ENCODE results near the gene SYNE4.

Gene SYNE4

GRCh38 chr19:36054733-36055686, 46.4 kb upstream of the SYNE4 start, which contains the start of gene WDR62 (continued):
- no peak for TF ChIP-seq ZNF404 (tag by site-specific recombination; IDR thresholded peaks at IDR 0.05)
- TF ChIP-seq ZNF514 (tag by site-specific recombination; IDR thresholded peaks at IDR 0.05), result no peak
- TF ChIP-seq ZNF350 (tag by site-specific recombination; IDR thresholded peaks at IDR 0.05), result no peak
- no peak for TF ChIP-seq ZNF140 (tag by site-specific recombination; IDR thresholded peaks at IDR 0.05)
- TF ChIP-seq ZNF548 (tag by site-specific recombination; IDR thresholded peaks at IDR 0.05), result peak; percentile 66; the same call in 1 of the 2 replicates
- TF ChIP-seq ZNF639 (tag by site-specific recombination; IDR thresholded peaks at IDR 0.05), result no peak
- peak; percentile 86; the same call in 1 of the 2 replicates for TF ChIP-seq INSM2 (tag by site-specific recombination; IDR thresholded peaks at IDR 0.05)
- TF ChIP-seq ZFP41 (tag by site-specific recombination; IDR thresholded peaks at IDR 0.05; ENCODE audit: borderline replicate concordance), result no peak
- TF ChIP-seq ZNF843 (tag by site-specific recombination; IDR thresholded peaks at IDR 0.05), result peak; percentile 35; the same call in 1 of the 2 replicates
- peak; percentile 35; the same call in 1 of the 2 replicates for TF ChIP-seq ZNF660 (tag by site-specific recombination; IDR thresholded peaks at IDR 0.05)
- TF ChIP-seq ZNF645 (tag by site-specific recombination; IDR thresholded peaks at IDR 0.05), result no peak
- no peak for TF ChIP-seq TCF7L2 (IDR thresholded peaks at IDR 0.05; ENCODE audit: borderline replicate concordance, low read depth, low read length)
- TF ChIP-seq ZNF292 (tag by site-specific recombination; IDR thresholded peaks at IDR 0.05; ENCODE audit: borderline replicate concordance, low read depth), result no peak
- no peak for TF ChIP-seq ZNF155 (tag by site-specific recombination; IDR thresholded peaks at IDR 0.05)
- TF ChIP-seq ZNF146 (tag by site-specific recombination; IDR thresholded peaks at IDR 0.05), result peak; percentile 82
- TF ChIP-seq ZNF426 (tag by site-specific recombination; IDR thresholded peaks at IDR 0.05), result no peak
- no peak for TF ChIP-seq HOXD13 (CRISPR knock-in tag; IDR thresholded peaks at IDR 0.05; ENCODE audit: borderline replicate concordance)
- no peak for TF ChIP-seq ZNF266 (tag by site-specific recombination; IDR thresholded peaks at IDR 0.05; ENCODE audit: low read depth)
- no peak for TF ChIP-seq ZNF658 (tag by site-specific recombination; IDR thresholded peaks at IDR 0.05)
- peak; percentile 95 for TF ChIP-seq KLF16 (tag by site-specific recombination; IDR thresholded peaks at IDR 0.05)
- TF ChIP-seq YY2 (tag by site-specific recombination; IDR thresholded peaks at IDR 0.05), result peak; percentile 97
- TF ChIP-seq ZNF416 (tag by site-specific recombination; IDR thresholded peaks at IDR 0.05), result no peak
- TF ChIP-seq HIC1 (tag by site-specific recombination; IDR thresholded peaks at IDR 0.05), result no peak
- TF ChIP-seq ZNF211 (tag by site-specific recombination; IDR thresholded peaks at IDR 0.05; ENCODE audit: low read depth), result no peak
- TF ChIP-seq TRIM28 (IDR thresholded peaks at IDR 0.05; ENCODE audit: borderline replicate concordance, low read length), result no peak
- no peak for TF ChIP-seq ZNF629 (tag by site-specific recombination; IDR thresholded peaks at IDR 0.05)
- TF ChIP-seq ELK4 (IDR thresholded peaks at IDR 0.05; ENCODE audit: borderline replicate concordance, low read depth, low read length), result no peak
- TF ChIP-seq ZNF148 (tag by site-specific recombination; IDR thresholded peaks at IDR 0.05; ENCODE audit: borderline replicate concordance), result peak; percentile 58; the same call in 1 of the 2 replicates
- peak; percentile 66 for TF ChIP-seq GFI1B (tag by site-specific recombination; IDR thresholded peaks at IDR 0.05)

Measured in HEK293 (cell line).